ENCODE data around the gene SPIRE1. TPM values are rescaled to one million over a fixed set of nuclear protein-coding genes. Genes with fewer than 3 reads are reported as not detected.
"Not testable (repeated sequence)": the region's sequence is repeated elsewhere in the genome, so short reads cannot be mapped to it uniquely, and the experiment has no call there.

Gene SPIRE1
- total RNA-seq, 1 donor from 2014 or later: 15.7 TPM

GRCh38 chr18:12559319-12559718 is 98.6 kb downstream of the SPIRE1 start:
- TF ChIP-seq POLR2A (IDR thresholded peaks at IDR 0.05) (no peak), POLR2AphosphoS5 (IDR thresholded peaks at IDR 0.05; ENCODE audit: insufficient read depth in 1 of 2, low read depth in 1 of 2) (no peak)
- TF ChIP-seq, protein P1, sequence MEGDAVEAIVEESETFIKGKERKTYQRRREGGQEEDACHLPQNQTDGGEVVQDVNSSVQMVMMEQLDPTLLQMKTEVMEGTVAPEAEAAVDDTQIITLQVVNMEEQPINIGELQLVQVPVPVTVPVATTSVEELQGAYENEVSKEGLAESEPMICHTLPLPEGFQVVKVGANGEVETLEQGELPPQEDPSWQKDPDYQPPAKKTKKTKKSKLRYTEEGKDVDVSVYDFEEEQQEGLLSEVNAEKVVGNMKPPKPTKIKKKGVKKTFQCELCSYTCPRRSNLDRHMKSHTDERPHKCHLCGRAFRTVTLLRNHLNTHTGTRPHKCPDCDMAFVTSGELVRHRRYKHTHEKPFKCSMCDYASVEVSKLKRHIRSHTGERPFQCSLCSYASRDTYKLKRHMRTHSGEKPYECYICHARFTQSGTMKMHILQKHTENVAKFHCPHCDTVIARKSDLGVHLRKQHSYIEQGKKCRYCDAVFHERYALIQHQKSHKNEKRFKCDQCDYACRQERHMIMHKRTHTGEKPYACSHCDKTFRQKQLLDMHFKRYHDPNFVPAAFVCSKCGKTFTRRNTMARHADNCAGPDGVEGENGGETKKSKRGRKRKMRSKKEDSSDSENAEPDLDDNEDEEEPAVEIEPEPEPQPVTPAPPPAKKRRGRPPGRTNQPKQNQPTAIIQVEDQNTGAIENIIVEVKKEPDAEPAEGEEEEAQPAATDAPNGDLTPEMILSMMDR (IDR thresholded peaks at IDR 0.05): no peak
- Histone ChIP-seq H3K4me1 (no peaks in the 10 kb centered on the region), H3K36me3 (no peaks in the 10 kb centered on the region), H3K4me3 (no peak overlapping the region), H3K27me3 (no peaks in the 10 kb centered on the region), H3K27ac (no peak overlapping the region), H3K9me3 (peaks cover 5% of the 10 kb centered on the region)
- intact Hi-C loops (cut with DNase I): no loop called here
- no peak for DNase-seq (ENCODE audit: extremely low spot score in 2 of 2)

DNA sequence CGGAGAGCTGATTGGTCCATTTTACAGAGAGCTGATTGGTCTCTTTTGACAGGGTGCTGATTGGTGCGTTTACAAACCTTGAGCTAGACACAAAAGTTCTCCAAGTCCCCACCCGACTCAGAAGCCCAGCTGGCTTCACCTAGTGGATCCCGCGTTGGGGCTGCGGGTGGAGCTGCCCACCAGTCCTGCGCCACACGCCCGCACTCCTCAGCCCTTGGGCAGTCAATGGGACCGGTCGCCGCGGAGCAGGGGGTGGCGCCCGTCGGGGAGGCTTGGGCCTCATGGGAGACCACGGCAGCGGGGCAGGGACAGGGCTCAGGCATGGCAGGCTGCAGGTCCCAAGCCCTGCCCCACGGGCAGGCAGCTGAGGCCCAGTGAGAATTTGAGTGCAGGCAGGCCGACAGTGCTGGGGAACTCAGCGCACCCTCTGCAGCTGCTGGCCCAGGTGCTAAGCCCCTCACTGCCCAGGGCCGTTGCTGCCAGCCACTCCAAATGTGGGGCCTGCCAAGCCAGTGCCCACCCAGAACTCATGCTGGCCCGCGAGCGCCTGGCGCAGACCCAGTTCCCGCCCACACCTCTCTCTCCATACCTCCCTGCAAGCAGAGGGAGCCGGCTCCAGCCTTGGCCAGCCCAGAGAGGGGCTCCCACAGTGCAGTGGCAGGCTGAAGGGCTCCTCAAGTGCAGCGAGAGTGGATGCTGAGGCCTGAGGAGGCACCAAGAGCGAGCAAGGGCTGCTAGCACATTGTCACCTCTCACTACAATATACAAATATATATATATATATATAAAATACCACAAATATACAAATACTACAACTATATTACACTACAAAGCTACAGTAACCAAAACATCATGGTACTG is 100.7 kb downstream of the SPIRE1 start:
- Histone ChIP-seq H3K4me3 (no peak overlapping the region), H3K9me3 (peaks cover 5% of the 10 kb centered on the region), H3K27ac (no peak overlapping the region), H3K36me3 (no peaks in the 10 kb centered on the region), H3K4me1 (peaks cover 3% of the 10 kb centered on the region), H3K27me3 (no peaks in the 10 kb centered on the region)
- DNase-seq (ENCODE audit: extremely low spot score in 2 of 2): no peak
- intact Hi-C loops (cut with DNase I): no loop called here
- TF ChIP-seq POLR2AphosphoS5 (IDR thresholded peaks at IDR 0.05; ENCODE audit: insufficient read depth in 1 of 2, low read depth in 1 of 2) (no peak), POLR2A (IDR thresholded peaks at IDR 0.05) (no peak)
- TF ChIP-seq, protein P1 (IDR thresholded peaks at IDR 0.05): no peak

GRCh38 chr18:12554796-12555388 is 103.0 kb downstream of the SPIRE1 start:
- intact Hi-C loops (cut with DNase I): no loop called here
- Histone ChIP-seq H3K4me3 (no peak overlapping the region), H3K27me3 (no peaks in the 10 kb centered on the region), H3K27ac (no peak overlapping the region), H3K36me3 (no peaks in the 10 kb centered on the region), H3K4me1 (peaks cover 8% of the 10 kb centered on the region), H3K9me3 (peaks cover 5% of the 10 kb centered on the region)
- TF ChIP-seq, protein P1 (IDR thresholded peaks at IDR 0.05): no peak
- TF ChIP-seq POLR2AphosphoS5 (IDR thresholded peaks at IDR 0.05; ENCODE audit: insufficient read depth in 1 of 2, low read depth in 1 of 2) (no peak), POLR2A (IDR thresholded peaks at IDR 0.05) (no peak)
- DNase-seq (ENCODE audit: extremely low spot score in 2 of 2): no peak

DNA sequence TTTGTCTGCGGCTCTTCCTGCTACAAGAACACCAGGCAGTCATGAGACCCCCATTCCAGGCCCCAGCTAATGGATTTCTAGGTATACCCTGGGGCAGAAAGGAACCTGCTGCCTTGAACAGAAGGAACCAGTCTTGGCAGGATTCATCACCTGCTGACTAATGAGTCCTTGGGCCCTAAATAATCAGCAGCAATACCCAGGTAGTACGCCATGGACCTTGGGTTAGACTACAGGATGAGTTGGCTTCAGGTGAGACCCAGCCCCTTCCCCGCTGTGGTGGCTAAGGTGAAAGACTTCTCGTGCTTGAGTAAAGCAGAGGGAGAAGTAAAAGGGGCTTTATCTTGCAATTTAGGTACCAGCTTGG is 105.0 kb downstream of the SPIRE1 start:
- no peak for DNase-seq (ENCODE audit: extremely low spot score in 2 of 2)
- Histone ChIP-seq H3K4me3 (no peak overlapping the region), H3K27me3 (no peaks in the 10 kb centered on the region), H3K27ac (no peak overlapping the region), H3K36me3 (no peaks in the 10 kb centered on the region), H3K9me3 (peaks cover 5% of the 10 kb centered on the region), H3K4me1 (peaks cover 8% of the 10 kb centered on the region)
- TF ChIP-seq, protein P1 (IDR thresholded peaks at IDR 0.05): no peak
- no peak for TF ChIP-seq POLR2AphosphoS5 (IDR thresholded peaks at IDR 0.05; ENCODE audit: insufficient read depth in 1 of 2, low read depth in 1 of 2)
- no peak for TF ChIP-seq POLR2A (IDR thresholded peaks at IDR 0.05)
- intact Hi-C loops (cut with DNase I): no loop called here

DNA sequence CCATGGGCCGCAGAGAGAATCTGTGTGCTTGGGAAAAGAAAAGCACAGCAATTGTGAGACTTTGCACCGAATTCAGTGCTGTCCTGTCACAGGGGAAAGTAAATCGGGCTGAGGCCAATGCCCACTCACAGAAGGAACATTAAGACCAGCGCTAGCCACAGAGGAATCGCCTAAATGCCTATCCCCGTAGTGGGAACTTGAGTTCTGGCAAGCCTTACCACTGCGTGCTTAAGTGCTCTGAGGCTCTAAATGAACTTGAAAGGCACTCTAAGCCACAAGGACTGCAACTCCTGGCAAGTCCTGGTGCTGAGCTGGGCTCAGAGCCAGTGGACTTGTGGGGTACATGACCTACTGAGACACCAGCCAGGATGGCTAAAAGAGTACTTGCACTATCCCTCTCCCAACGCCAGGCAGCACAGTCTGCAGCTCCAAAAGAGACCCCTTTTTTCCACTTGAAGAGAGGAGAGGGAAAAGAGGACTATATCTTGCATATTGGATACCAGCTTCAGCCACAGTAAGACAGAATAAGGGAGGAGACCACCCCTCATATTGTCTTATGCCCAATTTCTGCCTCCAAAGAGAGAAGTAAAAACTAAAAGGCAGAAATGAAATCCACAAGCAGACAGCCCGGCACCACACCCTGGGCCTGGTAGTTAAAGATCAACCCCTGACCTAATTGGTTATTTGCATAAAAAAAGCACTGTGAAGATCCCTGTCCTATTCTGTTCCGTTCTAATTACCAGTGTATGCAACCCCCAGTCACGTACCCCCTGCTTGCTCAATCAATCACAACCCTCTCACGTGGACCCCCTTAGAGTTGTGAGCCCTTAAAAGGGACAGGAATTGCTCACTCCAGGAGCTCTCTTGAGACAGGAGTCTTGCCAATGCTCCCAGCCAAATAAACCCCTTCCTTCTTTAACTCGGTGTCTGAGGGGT is 105.7 kb downstream of the SPIRE1 start:
- H3K27me3 ChIP-seq; H3K27ac ChIP-seq; intact Hi-C loops (cut with DNase I); H3K4me3 ChIP-seq; H3K36me3 ChIP-seq; H3K4me1 ChIP-seq; DNase-seq (ENCODE audit: extremely low spot score in 2 of 2); H3K9me3 ChIP-seq: not testable (repeated sequence)

GRCh38 chr18:12551466-12551865 is 106.4 kb downstream of the SPIRE1 start:
- H3K4me1 ChIP-seq; H3K36me3 ChIP-seq; H3K27me3 ChIP-seq; H3K4me3 ChIP-seq; intact Hi-C loops (cut with DNase I); DNase-seq (ENCODE audit: extremely low spot score in 2 of 2); H3K9me3 ChIP-seq; H3K27ac ChIP-seq: not testable (repeated sequence)
